Tibial artery (tissue), 4 donors: ENCODE results near the gene ARL8A.

Experiments
- DNase-seq, 2 donors: peaks; one replicate each; pipeline ENCODE4 v3.0.0-alpha.2; 2019
- H3K27ac ChIP-seq, 2 donors: fragments of 200-600 bp; sonication (generic) in 1 of 2; 1 replicate in 1 of 2; 2 replicates in 1 of 2; pipeline ENCODE4 v1.5.1; 2018 to 2019; ENCODE audit warnings: mild to moderate bottlenecking in 1 of 2
- H3K27me3 ChIP-seq, 2 donors: fragments of 200-600 bp; sonication (generic) in 1 of 2; one replicate each; pipeline versions ENCODE4 v1.5.1 to v1.6.0; 2016 to 2019
- H3K36me3 ChIP-seq, 3 donors: fragments of 200-600 bp; sonication (generic) in 2 of 3; one replicate each; pipeline ENCODE4 v1.5.1; 2016 to 2019; ENCODE audit warnings: mild to moderate bottlenecking in 2 of 3
- H3K4me1 ChIP-seq, 4 donors: fragments of 200-600 bp; sonication (generic) in 2 of 4; 1 replicate in 3 of 4; 2 replicates in 1 of 4; pipeline ENCODE4 v1.5.1; 2016 to 2019
- H3K4me3 ChIP-seq, 2 donors: fragments of 200-600 bp; sonication (generic) in 1 of 2; 1 replicate in 1 of 2; 2 replicates in 1 of 2; pipeline ENCODE4 v1.5.1; 2018 to 2019; ENCODE audit warnings: mild to moderate bottlenecking in 2 of 2
- H3K9me3 ChIP-seq, 3 donors: fragments of 200-600 bp; sonication (generic) in 1 of 3; one replicate each; pipeline ENCODE4 v1.5.1; 2016 to 2019
- CTCF ChIP-seq, 2 experiments: fragments of 200-600 bp in 1 of 2; fragments of 450-650 bp in 1 of 2; IDR thresholded peaks; one replicate each; pipeline ENCODE4 v1.5.1; 2017 to 2019; ENCODE audit warnings: antibody characterized with exemption in 2 of 2, mild to moderate bottlenecking in 1 of 2, moderate library complexity in 1 of 2
- intact Hi-C: fragments of 100-400 bp; cut with DNase I; formaldehyde crosslinking; loops from one replicate; pipeline ENCODE4 v1.15.0; 2023; ENCODE audit warnings: low total_unique reads

The ARL8A gene

GRCh38 chr1:202126426-202126825 lies 18.1 kb downstream of the ARL8A start:
- DNase-seq, result no peak
- intact Hi-C loops, result no loop called here
- TF ChIP-seq CTCF (IDR thresholded peaks at IDR 0.05), result no peak
- H3K9me3 ChIP-seq, result no peaks in the 10 kb centered on the region
- no peaks in the 10 kb centered on the region for H3K27me3 ChIP-seq
- H3K36me3 ChIP-seq, result no peaks in the 10 kb centered on the region
- H3K27ac ChIP-seq, result no peak overlapping the region
- no peak overlapping the region for H3K4me3 ChIP-seq
- H3K4me1 ChIP-seq, result peaks cover 0 to 26% (median 15%) of the 10 kb centered on the region in 4 donors

GRCh38 chr1:202125611-202126010 lies 18.9 kb downstream of the ARL8A start:
- H3K9me3 ChIP-seq, result no peaks in the 10 kb centered on the region
- no peak overlapping the region for H3K4me3 ChIP-seq
- no peak overlapping the region for H3K27ac ChIP-seq
- H3K36me3 ChIP-seq, result no peaks in the 10 kb centered on the region
- intact Hi-C loops, result no loop called here
- TF ChIP-seq CTCF (IDR thresholded peaks at IDR 0.05), result no peak
- no peaks in the 10 kb centered on the region for H3K27me3 ChIP-seq
- H3K4me1 ChIP-seq, result peaks cover 0 to 18% (median 11%) of the 10 kb centered on the region in 4 donors
- DNase-seq, result no peak

- no peaks in the 10 kb centered on the region for H3K36me3 ChIP-seq
- peaks cover 0 to 8% (median 0%) of the 10 kb centered on the region in 4 donors for H3K4me1 ChIP-seq
- no peak overlapping the region for H3K27ac ChIP-seq
- intact Hi-C loops, result no loop called here
- peaks cover 0 to 5% of the 10 kb centered on the region in 2 donors for H3K27me3 ChIP-seq
- TF ChIP-seq CTCF (IDR thresholded peaks at IDR 0.05), result no peak
- no peak overlapping the region for H3K4me3 ChIP-seq
- no peaks in the 10 kb centered on the region for H3K9me3 ChIP-seq
- no peak for DNase-seq
Observed at GRCh38 chr1:202124142-202124541, 20.4 kb downstream of the ARL8A start.

GRCh38 chr1:202123336-202123813 lies 21.2 kb downstream of the ARL8A start:
- Histone ChIP-seq H3K27ac (no peak overlapping the region), H3K27me3 (peaks cover 0 to 7% of the 10 kb centered on the region in 2 donors), H3K36me3 (no peaks in the 10 kb centered on the region), H3K4me1 (peaks cover 0 to 14% (median 0%) of the 10 kb centered on the region in 4 donors), H3K4me3 (no peak overlapping the region), H3K9me3 (no peaks in the 10 kb centered on the region)
- no peak for DNase-seq
- TF ChIP-seq CTCF (IDR thresholded peaks at IDR 0.05), result no peak
- intact Hi-C loops, result no loop called here

- TF ChIP-seq CTCF (IDR thresholded peaks at IDR 0.05), result peak; percentile 49
- peak; percentile 50 to 81 for DNase-seq
- Histone ChIP-seq H3K9me3 (no peaks in the 10 kb centered on the region), H3K27ac (no peak within 1 kb of the TSS), H3K4me3 (no peak within 1 kb of the TSS), H3K4me1 (peaks cover 0 to 14% (median 0%) of the 10 kb centered on the region in 4 donors), H3K36me3 (no peaks in the 10 kb centered on the region), H3K27me3 (peaks cover 0 to 7% of the 10 kb centered on the region in 2 donors)
- intact Hi-C loops, result no loop called here
Observed at GRCh38 chr1:202122639-202123335, 21.8 kb downstream of the ARL8A start, which contains the start of gene GPR37L1. Gene GPR37L1, plus strand, starts transcription at chr1:202122917. Its CDS starts 47 bp downstream, at chr1:202122964.
